GM12874 (cell line): ENCODE measurements around the gene ERGIC3.

Experiments
- TF ChIP-seq, protein P1 (sequence below): IDR thresholded peaks from 2 replicates; pipeline ENCODE4 v1.5.1; 2011; ENCODE audit warnings: low read depth, mild to moderate bottlenecking, control low read depth, low read length, moderate library complexity; ENCODE audit not compliant: insufficient read depth

The ERGIC3 gene

DNA sequence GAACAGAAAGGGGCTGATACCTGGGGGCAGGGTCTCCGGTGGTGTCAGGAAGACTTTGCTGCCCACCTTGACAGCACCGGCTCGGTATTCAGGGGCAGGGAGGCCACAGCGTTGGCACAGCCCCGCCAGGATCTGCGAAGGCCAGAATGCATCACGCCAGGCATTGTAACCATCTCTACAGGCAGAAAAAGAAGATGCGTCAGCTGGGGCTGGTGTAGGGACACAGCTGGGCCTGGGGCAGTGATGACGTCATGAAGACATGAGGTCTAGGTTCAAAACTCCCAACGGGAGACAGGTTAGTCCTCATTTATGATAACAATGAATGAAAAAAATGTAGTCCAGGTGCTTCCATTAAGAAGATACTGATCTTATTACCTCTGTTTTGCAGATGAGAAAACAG, 22.0 kb downstream of the ERGIC3 start:
- TF ChIP-seq, protein P1, sequence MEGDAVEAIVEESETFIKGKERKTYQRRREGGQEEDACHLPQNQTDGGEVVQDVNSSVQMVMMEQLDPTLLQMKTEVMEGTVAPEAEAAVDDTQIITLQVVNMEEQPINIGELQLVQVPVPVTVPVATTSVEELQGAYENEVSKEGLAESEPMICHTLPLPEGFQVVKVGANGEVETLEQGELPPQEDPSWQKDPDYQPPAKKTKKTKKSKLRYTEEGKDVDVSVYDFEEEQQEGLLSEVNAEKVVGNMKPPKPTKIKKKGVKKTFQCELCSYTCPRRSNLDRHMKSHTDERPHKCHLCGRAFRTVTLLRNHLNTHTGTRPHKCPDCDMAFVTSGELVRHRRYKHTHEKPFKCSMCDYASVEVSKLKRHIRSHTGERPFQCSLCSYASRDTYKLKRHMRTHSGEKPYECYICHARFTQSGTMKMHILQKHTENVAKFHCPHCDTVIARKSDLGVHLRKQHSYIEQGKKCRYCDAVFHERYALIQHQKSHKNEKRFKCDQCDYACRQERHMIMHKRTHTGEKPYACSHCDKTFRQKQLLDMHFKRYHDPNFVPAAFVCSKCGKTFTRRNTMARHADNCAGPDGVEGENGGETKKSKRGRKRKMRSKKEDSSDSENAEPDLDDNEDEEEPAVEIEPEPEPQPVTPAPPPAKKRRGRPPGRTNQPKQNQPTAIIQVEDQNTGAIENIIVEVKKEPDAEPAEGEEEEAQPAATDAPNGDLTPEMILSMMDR: no peak

DNA sequence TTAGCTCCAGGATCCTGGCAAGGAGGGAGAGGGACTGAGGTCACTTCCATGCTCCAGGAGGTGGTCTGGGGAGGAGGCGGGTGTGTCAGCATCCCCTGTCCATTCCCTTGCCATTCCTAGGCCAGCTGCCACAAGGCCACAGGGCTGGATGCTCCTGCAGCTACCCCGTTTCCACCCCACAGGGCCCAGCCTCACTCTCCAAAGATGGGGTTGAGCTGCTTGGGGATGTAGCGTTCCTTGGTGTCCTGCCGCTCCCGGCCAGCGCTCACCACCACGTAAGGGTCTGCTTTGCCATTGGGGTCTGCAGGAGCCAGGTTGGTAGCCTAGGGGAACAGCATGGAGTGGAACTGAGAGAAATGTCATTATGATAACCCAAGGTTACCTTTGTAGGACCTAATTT, 23.0 kb downstream of the ERGIC3 start:
- TF ChIP-seq, protein P1: no peak

DNA sequence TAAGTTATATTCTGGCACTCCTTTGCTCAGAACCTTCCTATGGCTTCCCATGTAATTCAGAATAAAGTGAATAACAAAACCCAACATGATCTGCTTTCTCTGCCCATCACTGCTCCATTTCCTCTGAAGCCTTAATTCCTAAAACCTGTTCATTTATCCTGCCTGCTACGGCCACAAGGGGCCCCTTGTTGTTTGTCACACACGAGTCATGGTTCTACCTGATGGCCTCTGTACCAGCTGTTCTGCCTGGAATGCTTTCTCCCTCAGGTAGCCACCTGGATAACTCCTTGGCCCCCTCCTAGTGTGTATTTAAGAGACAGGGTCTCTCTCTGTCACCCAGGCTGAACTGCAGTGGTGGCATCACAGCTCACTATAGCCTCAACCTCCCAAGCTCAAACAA, 26.8 kb downstream of the ERGIC3 start:
- TF ChIP-seq, protein P1: peak; percentile 27; the same call in 1 of the 2 replicates

DNA sequence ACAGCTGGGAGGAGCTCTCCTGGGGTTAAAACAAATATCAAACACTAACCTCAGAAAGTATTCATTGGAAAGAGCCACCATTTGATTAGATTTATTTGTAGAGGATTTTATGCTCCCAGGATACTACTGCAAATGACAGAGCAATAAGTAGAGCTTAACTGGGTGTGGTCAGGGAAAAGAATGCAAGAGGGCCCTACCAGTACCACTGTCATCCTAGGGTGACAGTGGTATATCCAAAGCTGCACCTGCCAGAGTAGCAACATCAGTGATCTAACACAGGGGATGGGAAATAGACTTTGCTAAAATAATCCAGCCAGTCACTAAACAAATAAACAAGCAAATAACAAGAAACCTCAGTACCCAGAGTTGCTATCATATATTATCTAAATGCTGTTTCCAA, 29.7 kb downstream of the ERGIC3 start:
- TF ChIP-seq, protein P1: no peak

DNA sequence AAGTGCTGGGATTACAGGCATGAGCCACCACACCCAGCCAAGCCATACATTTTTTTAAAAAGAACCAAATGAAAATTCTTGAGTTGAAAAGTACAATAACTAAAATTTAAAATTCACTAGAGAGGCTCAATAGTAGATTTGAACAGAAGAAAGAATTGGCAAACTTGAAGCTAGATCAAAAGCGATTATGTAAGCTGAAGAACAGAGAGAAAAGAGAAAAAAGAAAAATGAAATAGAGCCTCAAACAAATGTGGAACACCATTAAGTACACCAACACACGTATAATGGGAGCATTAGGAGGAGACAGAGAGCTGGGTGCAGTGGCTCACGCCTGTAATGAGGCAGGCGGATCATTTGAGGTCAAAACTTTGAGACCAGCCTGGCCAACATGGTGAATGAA, 31.0 kb downstream of the ERGIC3 start:
- TF ChIP-seq, protein P1: no peak

DNA sequence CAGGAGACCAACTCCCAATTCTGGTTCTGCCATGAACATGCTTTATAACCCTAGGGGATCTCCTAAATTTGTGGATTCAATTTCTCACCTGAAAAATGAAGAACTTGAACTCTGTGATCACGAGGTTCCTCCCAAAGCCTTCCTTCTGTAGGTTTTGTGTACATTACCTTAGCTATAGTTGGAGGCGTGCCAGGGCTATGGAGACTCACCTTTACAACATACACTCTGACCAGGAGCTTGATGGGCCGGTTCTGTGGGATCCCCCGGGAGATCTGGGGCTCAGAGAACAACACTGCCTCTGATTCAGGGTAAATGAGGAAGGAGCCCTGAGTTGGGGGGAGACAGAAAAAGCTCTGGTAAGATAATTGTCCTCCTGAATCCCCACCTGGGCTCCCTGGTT, 34.1 kb downstream of the ERGIC3 start:
- TF ChIP-seq, protein P1: no peak

DNA sequence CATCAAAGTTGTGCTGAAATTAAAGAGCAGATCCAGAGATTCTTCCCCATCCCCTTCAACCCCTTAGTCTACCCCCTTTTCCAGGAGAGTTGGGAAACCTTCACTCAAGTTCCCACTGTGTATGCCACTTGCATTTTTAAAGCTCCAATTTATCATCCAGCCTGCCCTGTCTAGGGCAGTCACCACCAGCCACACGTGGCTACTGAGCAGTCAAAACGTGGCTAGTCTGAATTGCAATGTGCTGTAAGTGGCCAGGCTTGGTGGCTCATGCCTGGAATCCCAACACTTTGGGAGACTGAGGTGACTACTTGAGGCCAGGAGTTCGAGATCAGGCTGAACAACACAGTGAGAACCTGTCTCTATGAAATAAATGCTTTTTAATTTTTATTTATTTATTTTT, 34.9 kb downstream of the ERGIC3 start:
- TF ChIP-seq, protein P1: no peak

DNA sequence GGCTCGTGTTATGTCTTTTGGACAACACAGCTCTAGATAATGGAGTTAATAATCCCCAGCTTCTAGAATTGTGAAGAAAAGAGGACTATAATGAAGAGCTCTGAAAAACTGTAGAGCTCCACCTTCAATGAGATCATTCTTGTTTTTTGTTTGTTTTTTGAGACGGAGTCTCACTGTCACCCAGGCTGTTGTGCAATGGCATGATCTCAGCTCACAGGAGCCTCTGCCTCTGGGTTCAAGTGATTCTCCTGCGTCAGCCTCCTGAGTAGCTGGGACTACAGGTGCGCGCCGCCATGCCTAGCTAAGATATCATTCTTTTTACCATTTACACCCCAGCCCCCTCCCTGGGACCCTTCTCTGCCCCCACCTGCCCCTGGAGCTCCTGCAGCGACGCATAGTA, 36.6 kb downstream of the ERGIC3 start:
- TF ChIP-seq, protein P1: no peak
